NCI-H128 (cell line): ENCODE results near the gene TRABD.
A peak's percentile ranks its signal among the peaks of the same experiment; 100 is the strongest.
"Not testable (repeated sequence)": the region's sequence is repeated elsewhere in the genome, so short reads cannot be mapped to it uniquely, and the experiment has no call there.

Source experiments
- DNase-seq: peaks from one replicate; lab custom pipeline; 2025; ENCODE audit not compliant: unreplicated experiment; lab: John Stamatoyannopoulos, UW

Gene TRABD

GRCh38 chr22:50200461-50201190 lies 14.9 kb downstream of the TRABD start, which contains the start of gene SELENOO:
Gene SELENOO, plus strand, starts transcription at chr22:50201011. Its CDS starts 26 bp downstream, at chr22:50201037.
- peak; percentile 52 for DNase-seq

- DNase-seq: no peak
Measured at GRCh38 chr22:50201191-50202129, 15.7 kb downstream of the TRABD start.

GRCh38 chr22:50202130-50202666 lies 16.5 kb downstream of the TRABD start:
- no peak for DNase-seq

- no peak for DNase-seq
Measured at GRCh38 chr22:50203288-50203687, 17.6 kb downstream of the TRABD start.

GRCh38 chr22:50204571-50204970 lies 18.9 kb downstream of the TRABD start:
- DNase-seq: no peak

GRCh38 chr22:50204998-50205397 lies 19.3 kb downstream of the TRABD start:
- not testable (repeated sequence) for DNase-seq

DNA sequence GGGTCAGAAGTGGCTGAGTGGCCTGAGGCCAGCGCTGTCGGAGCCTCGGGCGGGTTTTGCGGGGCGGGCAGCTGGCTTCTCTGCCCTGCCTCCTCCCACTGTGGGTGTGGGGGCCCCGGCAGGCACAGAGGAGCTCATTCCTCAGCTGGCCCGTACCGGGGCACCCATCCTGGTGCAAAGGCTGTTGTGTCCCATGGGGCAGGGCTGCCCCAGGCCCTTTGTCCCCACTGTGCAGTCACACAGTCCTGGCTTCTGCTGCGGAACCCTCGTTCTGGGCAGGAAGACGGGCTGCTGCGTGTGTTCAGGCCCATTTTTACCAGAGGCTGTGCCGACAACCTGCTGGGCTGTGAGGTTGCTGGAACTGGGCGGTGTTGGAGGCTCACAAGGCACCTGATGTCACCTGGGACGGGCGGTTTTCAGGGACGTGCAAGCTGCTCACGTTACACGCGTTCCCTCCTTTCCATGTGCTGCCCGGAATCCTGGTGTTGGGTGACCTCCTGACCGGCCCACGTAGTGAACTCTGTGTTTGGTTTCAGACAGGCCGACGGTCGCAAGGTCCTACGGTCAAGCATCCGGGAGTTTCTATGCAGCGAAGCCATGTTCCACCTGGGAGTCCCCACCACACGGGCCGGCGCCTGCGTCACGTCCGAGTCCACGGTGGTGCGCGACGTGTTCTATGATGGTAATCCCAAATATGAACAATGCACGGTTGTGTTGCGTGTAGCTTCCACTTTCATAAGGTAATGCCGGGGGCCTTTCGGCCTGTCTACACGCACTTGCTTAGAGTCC lies 20.3 kb downstream of the TRABD start:
- no peak for DNase-seq

DNA sequence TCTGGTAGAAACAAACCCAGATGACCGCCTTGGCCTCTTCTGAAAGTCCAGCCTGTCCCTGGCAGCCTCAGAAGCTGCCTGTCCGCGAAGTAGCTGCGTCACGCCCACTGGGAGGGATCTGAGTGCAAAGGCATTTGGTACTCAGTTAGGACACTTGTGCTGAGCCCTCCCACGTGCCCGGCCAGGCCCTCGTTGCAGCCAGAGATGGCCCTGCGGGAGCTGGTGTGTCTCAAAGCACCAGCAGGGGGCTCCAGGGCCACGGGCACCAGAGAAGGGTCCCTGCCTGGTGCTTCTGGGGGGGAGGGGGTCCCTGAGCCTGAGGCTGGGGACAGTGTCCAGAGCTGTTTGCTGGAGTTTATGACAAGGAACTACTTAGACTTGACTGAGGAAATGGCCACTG lies 20.9 kb downstream of the TRABD start:
- DNase-seq: no peak

- no peak for DNase-seq
Measured at GRCh38 chr22:50207383-50208140, 21.8 kb downstream of the TRABD start.

GRCh38 chr22:50208430-50208938 lies 22.8 kb downstream of the TRABD start:
- DNase-seq: no peak

DNA sequence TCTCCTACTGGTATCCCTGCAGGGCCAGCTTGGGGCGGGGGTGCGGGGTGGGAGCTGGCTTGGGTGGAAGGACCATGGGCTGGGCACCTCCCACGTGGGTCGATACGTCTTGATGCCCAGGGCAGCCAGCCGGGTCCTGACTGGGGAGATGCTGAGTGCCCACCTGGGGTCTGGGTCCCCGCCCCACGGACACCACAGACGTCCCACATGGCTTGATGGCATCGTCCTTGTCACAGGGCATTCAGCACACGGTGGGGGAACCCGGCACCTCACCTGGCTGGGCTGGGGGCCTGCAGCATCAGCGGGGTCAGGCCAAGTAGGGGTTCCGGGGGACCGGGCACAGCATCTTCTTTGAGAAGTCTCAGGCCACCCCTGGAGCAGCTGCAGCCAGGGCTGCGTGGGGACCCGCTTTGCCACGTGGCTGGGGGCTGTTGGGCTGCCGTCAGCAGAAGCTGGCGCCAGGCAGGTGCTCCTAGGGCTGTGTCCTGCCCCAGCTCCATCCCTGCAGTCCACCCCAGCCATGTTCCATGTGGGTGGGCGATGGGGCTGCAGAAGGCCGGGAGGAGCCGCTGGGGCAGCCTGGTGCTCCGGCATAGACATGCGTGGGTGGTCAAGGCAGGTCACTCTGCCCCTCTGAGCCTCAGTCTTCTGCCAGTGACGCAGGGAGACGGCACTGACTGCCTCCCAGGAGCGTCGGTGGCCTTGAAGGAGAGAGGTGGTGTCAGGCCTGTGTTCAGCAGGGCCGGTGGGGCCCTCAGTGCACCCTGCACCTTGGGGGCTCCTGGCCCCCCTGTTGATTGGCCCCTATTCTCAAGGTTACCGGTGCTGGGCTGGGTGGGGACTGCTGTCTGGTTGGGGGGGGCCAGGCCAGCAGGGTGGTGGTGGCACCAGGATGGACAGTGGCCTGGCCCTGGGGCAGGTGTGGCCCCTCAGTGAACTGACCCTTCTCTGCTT lies 23.5 kb downstream of the TRABD start:
- no peak for DNase-seq

- no peak for DNase-seq
Measured at GRCh38 chr22:50209893-50210292, 24.2 kb downstream of the TRABD start.

DNA sequence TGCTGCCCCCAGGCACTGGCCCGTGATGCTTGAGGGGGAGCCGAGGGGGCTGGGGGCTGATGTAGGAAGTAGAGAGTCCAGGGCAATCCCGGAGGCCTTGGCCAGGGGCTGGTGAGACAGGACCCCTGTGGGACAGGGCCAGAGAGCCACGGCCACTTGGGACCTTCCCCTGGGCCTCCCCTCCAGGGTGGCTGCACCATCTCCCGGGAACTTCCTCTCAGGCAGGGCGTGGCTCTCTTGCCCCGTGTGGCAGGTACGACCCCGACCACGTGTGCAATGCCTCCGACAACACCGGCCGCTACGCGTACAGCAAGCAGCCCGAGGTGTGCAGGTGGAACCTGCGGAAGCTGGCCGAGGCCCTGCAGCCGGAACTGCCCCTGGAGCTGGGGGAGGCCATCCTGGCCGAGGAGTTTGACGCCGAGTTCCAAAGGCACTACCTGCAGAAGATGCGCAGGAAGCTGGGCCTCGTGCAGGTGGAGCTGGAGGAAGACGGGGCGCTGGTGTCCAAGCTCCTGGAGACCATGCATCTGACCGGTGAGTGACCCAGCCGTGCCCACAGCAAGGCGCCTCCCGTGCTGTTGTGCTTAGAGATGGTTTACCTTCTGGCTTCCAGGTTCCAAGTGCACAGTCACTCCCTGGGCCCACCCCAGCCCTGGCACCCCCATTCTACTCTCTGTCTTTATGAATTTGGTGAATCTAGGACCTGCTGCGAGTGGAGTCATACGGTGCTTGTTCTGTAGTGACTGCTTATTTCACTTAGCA lies 24.8 kb downstream of the TRABD start:
- DNase-seq: no peak

- DNase-seq: no peak
Measured at GRCh38 chr22:50211147-50211546, 25.4 kb downstream of the TRABD start.

DNA sequence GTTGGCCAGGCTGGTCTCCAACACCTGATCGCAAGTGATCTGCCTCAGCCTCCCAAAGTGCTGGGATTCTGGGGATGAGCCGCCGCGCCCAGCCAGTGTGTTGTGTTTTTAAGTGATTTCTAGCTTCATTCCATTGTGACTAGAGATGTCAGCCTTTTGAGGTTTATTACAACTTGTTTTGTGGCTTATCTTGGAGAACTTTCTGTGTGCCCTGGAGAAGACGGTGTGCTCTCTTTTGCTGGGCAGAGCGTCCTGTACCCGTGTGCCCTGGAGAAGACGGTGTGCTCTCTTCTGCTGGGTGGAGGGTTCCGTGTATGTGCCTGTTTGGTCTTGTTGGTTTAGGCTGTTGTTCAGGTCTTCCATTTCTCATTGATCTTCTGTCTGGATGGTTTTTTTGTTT lies 27.6 kb downstream of the TRABD start:
- no peak for DNase-seq

GRCh38 chr22:50215297-50216054 lies 29.8 kb downstream of the TRABD start:
- DNase-seq: no peak

GRCh38 chr22:50216055-50216683 lies 30.5 kb downstream of the TRABD start:
- DNase-seq: no peak
